H1 (cell line): ENCODE results near the gene MECP2. TPM values are rescaled to one million over a fixed set of nuclear protein-coding genes. Genes with fewer than 3 reads are reported as not detected.
A peak's percentile ranks its signal among the peaks of the same experiment; 100 is the strongest.

Experiments
- ASH2L ChIP-seq: fragments of 200-600, 300-600 bp; sonication (generic); IDR thresholded peaks from one replicate; pipeline ENCODE4 v1.7.1; 2017; ENCODE audit warnings: low read length
- CBX8 ChIP-seq: fragments of 300-800, 300-1000 bp; sonication (generic); IDR thresholded peaks from 2 replicates; pipeline ENCODE4 v1.7.1; 2016; ENCODE audit warnings: low read depth, low read length, borderline replicate concordance
- CHD1 ChIP-seq: IDR thresholded peaks from 2 replicates; pipeline ENCODE4 v1.6.1; 2012; ENCODE audit warnings: low read depth, low read length, improper control_type of control experiment
- CHD7 ChIP-seq: fragments of 300-600 bp; sonication (generic); IDR thresholded peaks from 2 replicates; pipeline ENCODE4 v1.7.1; 2012; ENCODE audit warnings: low read length, moderate library complexity, mild to moderate bottlenecking, inconsistent platforms; ENCODE audit not compliant: insufficient replicate concordance
- EP300 ChIP-seq, 2 experiments: IDR thresholded peaks; 1 replicate in 1 of 2; 2 replicates in 1 of 2; pipeline ENCODE4 v1.6.1; 2011 to 2012; ENCODE audit warnings: low read depth in 2 of 2, low read length in 2 of 2, mild to moderate bottlenecking in 2 of 2, borderline replicate concordance in 1 of 2, inconsistent platforms in 1 of 2, moderate library complexity in 1 of 2
- YY1 ChIP-seq: IDR thresholded peaks from 2 replicates; pipeline ENCODE4 v1.6.1; 2011; ENCODE audit warnings: low read depth, mild to moderate bottlenecking, low read length
- polyA plus RNA-seq, 7 experiments: library from polyadenylated mRNA; depleted of rRNA in 3 of 7; stranded (reverse) in 5 of 7; unstranded in 2 of 7; fragments of >200 nt in 5 of 7; fragments of 200-250 nt in 2 of 7; gene quantifications; 1 replicate in 5 of 7; 2 replicates in 1 of 7; 4 replicates in 1 of 7; pipeline versions ENCODE4 v1.2.1 to v1.2.3, GENCODE V29; 2011 to 2013; ENCODE audit warnings: missing spikeins in 2 of 7, mixed read lengths in 2 of 7
- total RNA-seq: library from RNA; stranded (reverse); fragmentation: NEBNext Ultra II Directional; extraction: Animal tissue kit (Norgen Biotek cat#: 25700); gene quantifications from 2 replicates; pipeline ENCODE4 v1.2.1, GENCODE V29; 2021
- TF ChIP-seq, protein P1 (sequence below): IDR thresholded peaks from 2 replicates; pipeline ENCODE4 v1.6.1; 2012; ENCODE audit warnings: inconsistent platforms
- TF ChIP-seq, protein P2 (sequence below): IDR thresholded peaks from 2 replicates; pipeline ENCODE4 v1.6.1; 2012; ENCODE audit warnings: inconsistent platforms
- TF ChIP-seq, protein P3 (sequence below): IDR thresholded peaks from 2 replicates; pipeline ENCODE4 v1.6.1; 2011; ENCODE audit warnings: low read depth, mild to moderate bottlenecking, low read length; ENCODE audit not compliant: insufficient read depth

The MECP2 gene
- total and polyA plus RNA-seq, 2 of the 8 experiments (the other 6 are each of a cell fraction or from before 2014, with no cell fraction given) = 5.0 to 32.4 TPM

GRCh38 chrX:154136627-154137161 is 39.2 kb upstream of the MECP2 start (continued):
- TF ChIP-seq CHD7 = no peak
- TF ChIP-seq ASH2L = no peak
- TF ChIP-seq CBX8 = no peak
- no peak for TF ChIP-seq YY1
- TF ChIP-seq, protein P1, sequence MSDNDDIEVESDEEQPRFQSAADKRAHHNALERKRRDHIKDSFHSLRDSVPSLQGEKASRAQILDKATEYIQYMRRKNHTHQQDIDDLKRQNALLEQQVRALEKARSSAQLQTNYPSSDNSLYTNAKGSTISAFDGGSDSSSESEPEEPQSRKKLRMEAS = peak; percentile 58; the same call in 1 of the 2 replicates
- no peak for TF ChIP-seq EP300 (IDR thresholded peaks at IDR 0.05; ENCODE audit: borderline replicate concordance in 1 of 2, low read depth in 2 of 2, low read length in 2 of 2)
- TF ChIP-seq, protein P2, sequence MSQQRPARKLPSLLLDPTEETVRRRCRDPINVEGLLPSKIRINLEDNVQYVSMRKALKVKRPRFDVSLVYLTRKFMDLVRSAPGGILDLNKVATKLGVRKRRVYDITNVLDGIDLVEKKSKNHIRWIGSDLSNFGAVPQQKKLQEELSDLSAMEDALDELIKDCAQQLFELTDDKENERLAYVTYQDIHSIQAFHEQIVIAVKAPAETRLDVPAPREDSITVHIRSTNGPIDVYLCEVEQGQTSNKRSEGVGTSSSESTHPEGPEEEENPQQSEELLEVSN = peak; percentile 90
- TF ChIP-seq CHD1 = no peak
- TF ChIP-seq, protein P3, sequence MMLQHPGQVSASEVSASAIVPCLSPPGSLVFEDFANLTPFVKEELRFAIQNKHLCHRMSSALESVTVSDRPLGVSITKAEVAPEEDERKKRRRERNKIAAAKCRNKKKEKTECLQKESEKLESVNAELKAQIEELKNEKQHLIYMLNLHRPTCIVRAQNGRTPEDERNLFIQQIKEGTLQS = no peak
